ENCODE data around the gene TP53BP1.

- no peak for TF ChIP-seq CTCF (IDR thresholded peaks at IDR 0.05; ENCODE audit: poor library complexity)
- TF ChIP-seq EZH2 (IDR thresholded peaks at IDR 0.05; ENCODE audit: borderline replicate concordance), result no peak
These were observed 72.1 kb downstream of the TP53BP1 start for GRCh38 chr15:43420876-43421275.
